K562 (cell line): Measurements from ENCODE around the gene PCDHGA4. TPM values are rescaled to one million over a fixed set of nuclear protein-coding genes. Genes with fewer than 3 reads are reported as not detected.

ENCODE experiments used
- ATAC-seq: fragments of 200-7000 bp; cut with Tn5 transposase; 3 replicates; pipeline ENCODE4 v1.9.1; 2020; ENCODE audit warnings: moderate library complexity
- BruUV-seq: library from RNA; stranded (reverse); fragments of 400-500 nt; replicated peaks from 2 replicates; lab custom pipeline; 2021; lab: Mats Ljungman, UMichigan
- CTCF ChIA-PET: fragments of 300-600 bp; formaldehyde crosslinking; extraction: SDS; loops from one replicate; lab custom pipeline; 2021; ENCODE audit warnings: low intra/inter-chr PET ratio; lab: Yijun Ruan, JAX
- POLR2A ChIA-PET: fragments of 300-600, 350-650 bp; sonication (Branson Sonifier 250); formaldehyde crosslinking; extraction: SDS; loops from one replicate; lab custom pipeline; 2021; ENCODE audit warnings: antibody characterized with exemption, inconsistent platforms; lab: Yijun Ruan, JAX
- DNase-seq, 4 experiments: peaks; one replicate each; pipeline versions ENCODE4 v3.0.0 to v3.0.0-alpha.2; 2011 to 2018; ENCODE audit warnings: low spot score in 3 of 4, mixed read lengths in 3 of 4; ENCODE audit errors: extremely low read depth in 1 of 4
- FAIRE-seq: peaks from 2 replicates; lab custom pipeline; 2011; peaks lifted over from hg19 to GRCh38; lab: Jason Lieb, UNC
- H2AFZ ChIP-seq: 2 replicates; pipeline ENCODE4 v1.6.0; 2011; ENCODE audit warnings: low read depth, low read length, control low read depth, inconsistent platforms
- H3K27ac ChIP-seq: fragments of 200-600 bp; 3 replicates; pipeline ENCODE4 v1.8.0; 2011; ENCODE audit warnings: low read depth, mild to moderate bottlenecking, control low read depth, inconsistent platforms, low read length, moderate library complexity, mixed read lengths; ENCODE audit errors: extremely low read depth
- H3K27me3 ChIP-seq, 2 experiments: fragments of 300-600 bp in 1 of 2; 2 replicates in 1 of 2; 3 replicates in 1 of 2; pipeline versions ENCODE4 v1.6.0 to v1.8.0; 2011; ENCODE audit warnings: inconsistent platforms in 2 of 2, low read length in 2 of 2, mild to moderate bottlenecking in 1 of 2, mixed read lengths in 1 of 2, moderate library complexity in 1 of 2; ENCODE audit not compliant: control insufficient read depth in 2 of 2, insufficient read depth in 2 of 2
- H3K36me3 ChIP-seq: fragments of 300-600 bp; 3 replicates; pipeline ENCODE4 v1.8.0; 2011; ENCODE audit warnings: mild to moderate bottlenecking, low read length, inconsistent platforms; ENCODE audit not compliant: control insufficient read depth, insufficient read depth
- H3K4me1 ChIP-seq, 2 experiments: fragments of 200-600 bp in 1 of 2; replicated peaks in 1 of 2; 2 replicates in 1 of 2; 3 replicates in 1 of 2; pipeline versions ENCODE4 v1.5.1 to v1.8.0; 2011; ENCODE audit warnings: inconsistent platforms in 2 of 2, low read length in 2 of 2, mild to moderate bottlenecking in 1 of 2, mixed read lengths in 1 of 2, moderate library complexity in 1 of 2; ENCODE audit not compliant: control insufficient read depth in 2 of 2, insufficient read depth in 2 of 2
- H3K4me2 ChIP-seq: 2 replicates; pipeline ENCODE4 v1.6.1; 2011; ENCODE audit warnings: low read length, control low read depth, inconsistent platforms, mixed read lengths; ENCODE audit not compliant: insufficient read depth
- H3K4me3 ChIP-seq: fragments of 200-600 bp; sonication (generic), shearing (Covaris generic); 2 replicates; pipeline ENCODE4 v1.5.1; 2016; ENCODE audit warnings: control low read depth, inconsistent platforms
- H3K79me2 ChIP-seq: fragments of 200-600 bp; 3 replicates; pipeline ENCODE4 v1.8.0; 2011; ENCODE audit warnings: low read length, inconsistent platforms; ENCODE audit not compliant: control insufficient read depth, insufficient read depth
- H3K9ac ChIP-seq, 2 experiments: 2 replicates each; pipeline versions ENCODE4 v1.6.0 to v1.6.1; 2011; ENCODE audit warnings: low read depth in 2 of 2, low read length in 2 of 2, control low read depth in 1 of 2, inconsistent platforms in 1 of 2, mild to moderate bottlenecking in 1 of 2, mixed read lengths in 1 of 2; ENCODE audit not compliant: insufficient read depth in 1 of 2
- H3K9me1 ChIP-seq: one replicate; pipeline ENCODE4 v1.6.0; 2011; ENCODE audit warnings: inconsistent platforms, mild to moderate bottlenecking, low read length, moderate library complexity; ENCODE audit not compliant: control insufficient read depth, insufficient read depth
- H3K9me3 ChIP-seq: replicated peaks from 2 replicates; pipeline ENCODE4 v1.5.1; 2011; ENCODE audit warnings: low read depth, low read length, inconsistent platforms; ENCODE audit not compliant: control insufficient read depth, insufficient read depth
- H4K20me1 ChIP-seq: replicated peaks from 2 replicates; pipeline ENCODE4 v1.6.1; 2011; ENCODE audit warnings: low read length, inconsistent platforms, mixed read lengths; ENCODE audit not compliant: control insufficient read depth, insufficient read depth
- BDP1 ChIP-seq: IDR thresholded peaks from 3 replicates; pipeline ENCODE4 v1.6.1; 2011; ENCODE audit not compliant: insufficient read length, insufficient read depth
- ELF2 ChIP-seq: fragments of 250-450 bp; sonication (Bioruptor Pico); IDR thresholded peaks from 2 replicates; pipeline ENCODE4 v1.5.0; 2021; ENCODE audit warnings: mild to moderate bottlenecking
- ELK3 ChIP-seq: fragments of 450-650 bp; formaldehyde crosslinking; IDR thresholded peaks from 2 replicates; pipeline ENCODE4 v1.4.0; 2020; ENCODE audit warnings: mild to moderate bottlenecking
- IRF9 ChIP-seq: fragments of 450-650 bp; IDR thresholded peaks from 2 replicates; pipeline ENCODE4 v1.6.1; 2016; ENCODE audit warnings: missing biosample characterization, missing genetic modification characterization
- KLF1 ChIP-seq: fragments of 450-650 bp; IDR thresholded peaks from 2 replicates; pipeline ENCODE4 v1.6.1; 2016; ENCODE audit warnings: missing genetic modification characterization, missing compliant biosample characterization
- NFRKB ChIP-seq: fragments of 450-650 bp; IDR thresholded peaks from 2 replicates; pipeline ENCODE4 v1.6.1; 2016; ENCODE audit warnings: low read depth
- NRF1 ChIP-seq, 2 experiments: fragments of 450-650 bp; IDR thresholded peaks in 1 of 2; conservative IDR thresholded peaks in 1 of 2; 2 replicates each; pipeline ENCODE4 v1.6.1; 2014; ENCODE audit warnings: mild to moderate bottlenecking in 2 of 2
- PHF8 ChIP-seq: fragments of 200-600 bp; sonication (generic); IDR thresholded peaks from 2 replicates; pipeline ENCODE4 v1.6.1; 2012; ENCODE audit warnings: mixed run types, mild to moderate bottlenecking, inconsistent platforms, low read length, moderate library complexity, borderline replicate concordance
- SAFB2 ChIP-seq: fragments of 200-400 bp; formaldehyde crosslinking; IDR thresholded peaks from 2 replicates; pipeline ENCODE4 v1.6.1; 2018; ENCODE audit warnings: borderline replicate concordance, low read length, low read depth, moderate library complexity; ENCODE audit not compliant: severe bottlenecking
- SIX5 ChIP-seq, 2 experiments: IDR thresholded peaks; 2 replicates each; pipeline ENCODE4 v1.6.1; 2011; ENCODE audit warnings: low read length in 2 of 2, borderline replicate concordance in 1 of 2, low read depth in 1 of 2, mild to moderate bottlenecking in 1 of 2, moderate library complexity in 1 of 2; ENCODE audit not compliant: insufficient read depth in 1 of 2
- SPI1 ChIP-seq: IDR thresholded peaks from 2 replicates; pipeline ENCODE4 v1.6.1; 2011; ENCODE audit warnings: low read depth, low read length, control low read depth, borderline replicate concordance
- SRF ChIP-seq, 2 experiments: fragments of 250-450, 450-650 bp in 1 of 2; sonication (Bioruptor Pico) in 1 of 2; sonication (generic) in 1 of 2; formaldehyde crosslinking; IDR thresholded peaks; 2 replicates each; pipeline versions ENCODE4 v1.5.0 to v1.5.1; 2020 to 2022; ENCODE audit warnings: mild to moderate bottlenecking in 1 of 2, missing genetic modification reagents in 1 of 2
- YBX1 ChIP-seq: fragments of 450-650 bp; IDR thresholded peaks from 2 replicates; pipeline ENCODE4 v1.7.1; 2016; ENCODE audit warnings: mild to moderate bottlenecking
- ZNF134 ChIP-seq: fragments of 250-450 bp; sonication (Bioruptor Pico); conservative IDR thresholded peaks from 2 replicates; pipeline ENCODE4 v1.4.0; 2020
- ZNF79 ChIP-seq: fragments of 250-450 bp; sonication (Bioruptor Pico); IDR thresholded peaks from 2 replicates; pipeline ENCODE4 v1.4.0; 2020; ENCODE audit warnings: low read depth, mild to moderate bottlenecking, moderate library complexity
- ZNF830 ChIP-seq: fragments of 250-450 bp; sonication (Bioruptor Pico); IDR thresholded peaks from 2 replicates; pipeline ENCODE4 v1.5.0; 2021; ENCODE audit warnings: mild to moderate bottlenecking
- ZSCAN32 ChIP-seq: fragments of 450-650 bp; formaldehyde crosslinking; IDR thresholded peaks from 2 replicates; pipeline ENCODE4 v1.4.0; 2020; ENCODE audit warnings: mild to moderate bottlenecking, moderate library complexity
- WGBS: fragments of 100-300 bp; shearing (Covaris generic); methylation state at CpG from one replicate; pipeline ENCODE4 v1.1.6; 2016; ENCODE audit warnings: low coverage, mixed read lengths; ENCODE audit not compliant: insufficient coverage; ENCODE audit errors: missing lambda C conversion rate; 5-methylcytosine and 5-hydroxymethylcytosine counted together
- in situ Hi-C: fragments of 300-500 bp; cut with MboI; formaldehyde crosslinking; loops from 4 replicates; pipeline ENCODE4 v1.15.0; 2018; ENCODE audit warnings: inconsistent platforms, mixed read lengths
- intact Hi-C: fragments of 100-400 bp; cut with micrococcal nuclease; formaldehyde crosslinking; loops from 2 replicates; pipeline ENCODE4 v1.14.2; 2022
- polyA plus RNA-seq, 8 experiments: library from polyadenylated mRNA; depleted of rRNA in 4 of 8; stranded (reverse) in 5 of 8; unstranded in 3 of 8; fragments of >200 nt; fragmentation: Nextera tagmentation in 2 of 8; fragmentation: Illumina TruSeq in 1 of 8; extraction: Ambion mirVana in 2 of 8; extraction: Trizol in 1 of 8; gene quantifications; 2 replicates each; pipeline versions ENCODE4 v1.2.1 to v1.2.3, GENCODE V29; 2011 to 2014; ENCODE audit warnings: inconsistent platforms in 1 of 8, missing spikeins in 1 of 8
- total RNA-seq, 7 experiments: library from RNA; depleted of rRNA in 6 of 7; stranded (reverse); fragments of >200 nt in 6 of 7; fragmentation: Illumina TruSeq in 2 of 7; extraction: Trizol in 2 of 7; gene quantifications; 2 replicates each; pipeline versions ENCODE4 v1.2.1 to v1.2.3, GENCODE V29; 2011 to 2021; ENCODE audit warnings: low replicate concordance in 1 of 7

The PCDHGA4 gene
- total and polyA plus RNA-seq, 9 of the 15 experiments (the other 6 are each of a cell fraction or from before 2014, with no cell fraction given): 0.12 to 0.40 (median 0.36) TPM; not detected in 2

- H3K27me3 ChIP-seq: peaks cover 9 to 28% of the 10 kb centered on the region in 2 experiments; a peak in 4 of 5 replicates
- H3K79me2 ChIP-seq: no peaks in the 10 kb centered on the region
- peak overlapping the region; percentile 67; the same call in 1 of the 2 replicates for H2AFZ ChIP-seq
- no TSS peak for BruUV-seq
- in situ Hi-C loops (no loop called here), intact Hi-C loops (no loop called here)
- ChIA-PET POLR2A (interaction anchor here (0.6 kb wide), 1 partner anchor 30 kb away, joined by 3 read pairs; no protein-coding TSS in a partner anchor), CTCF (interaction anchor here (0.9 kb wide), 1 partner anchor 180 kb away, joined by 5 read pairs; no protein-coding TSS in a partner anchor)
- H3K9ac ChIP-seq: no peak overlapping the region
- WGBS: 3% methylated on average over 20 of the region's 21 CpGs
- no peak for TF ChIP-seq NFRKB
- no peak for TF ChIP-seq YBX1
- TF ChIP-seq PHF8: no peak
- no peak for TF ChIP-seq BDP1
- no peak for TF ChIP-seq NRF1 (conservative IDR thresholded peaks at IDR 0.05 in 1 of 2, IDR thresholded peaks at IDR 0.05 in 1 of 2)
- TF ChIP-seq SAFB2: no peak
- no peak for TF ChIP-seq IRF9 (tag)
- TF ChIP-seq ZNF134 (CRISPR knock-in tag): no peak
- no peak for TF ChIP-seq ZNF830
- TF ChIP-seq KLF1 (tag): no peak
- TF ChIP-seq SPI1: no peak
- TF ChIP-seq ELK3: no peak
- no peak for TF ChIP-seq ZNF79 (CRISPR knock-in tag)
- no peak for TF ChIP-seq ZSCAN32 (CRISPR knock-in tag)
- TF ChIP-seq ELF2 (CRISPR knock-in tag): no peak
- no peak for TF ChIP-seq SIX5 (IDR thresholded peaks at IDR 0.05; ENCODE audit: borderline replicate concordance in 1 of 2, insufficient read depth in 1 of 2, low read depth in 1 of 2, low read length in 2 of 2)
- no peak for TF ChIP-seq SRF (CRISPR knock-in tag; IDR thresholded peaks at IDR 0.05)
- H3K4me3 ChIP-seq: no peak overlapping the region
- H3K4me2 ChIP-seq: peak overlapping the region; percentile 69; the same call in 1 of the 2 replicates
- no peaks in the 10 kb centered on the region for H3K9me1 ChIP-seq
- H3K9me3 ChIP-seq: no peaks in the 10 kb centered on the region
- no peaks in the 10 kb centered on the region for H4K20me1 ChIP-seq
- H3K4me1 ChIP-seq: peaks cover 0 to 9% of the 10 kb centered on the region in 2 experiments; a peak in 2 of 5 replicates
- ATAC-seq (no peak; the same call in 2 of the 3 replicates), FAIRE-seq (no peak), DNase-seq (peak in 2 of 4 experiments; percentile 14 to 19)
- H3K27ac ChIP-seq: no peak overlapping the region
- no peaks in the 10 kb centered on the region for H3K36me3 ChIP-seq
These were observed 28.5 kb downstream of the PCDHGA4 start for GRCh38 chr5:141383345-141383744.
